Pancreas (tissue), 10 donors: Measurements from ENCODE around the gene SH3BP2. TPM values are rescaled to one million over a fixed set of nuclear protein-coding genes. Genes with fewer than 3 reads are reported as not detected.

Experiments
- ATAC-seq, 4 donors: fragments of 200-7000 bp; cut with Tn5 transposase; one replicate each; pipeline versions ENCODE4 v1.8.0 to v1.9.1; 2020; ENCODE audit warnings: mild to moderate bottlenecking in 4 of 4, moderate library complexity in 4 of 4
- DNase-seq, 6 donors: peaks; one replicate each; pipeline ENCODE4 v3.0.0-alpha.2; 2020
- FAIRE-seq: peaks from 2 replicates; lab custom pipeline; 2012; peaks lifted over from hg19 to GRCh38; lab: Jason Lieb, UNC
- H3K27ac ChIP-seq, 4 donors: fragments of 200-600 bp; sonication (generic); 1 replicate in 3 of 4; 2 replicates in 1 of 4; pipeline versions ENCODE4 v1.5.0 to v1.8.0; 2020
- H3K27me3 ChIP-seq, 4 donors: fragments of 200-600 bp; one replicate each; pipeline ENCODE4 v1.8.0; 2021
- H3K36me3 ChIP-seq, 3 donors: fragments of 200-600 bp; sonication (generic) in 1 of 3; one replicate each; pipeline versions ENCODE4 v1.5.0 to v1.8.0; 2020 to 2021
- H3K4me1 ChIP-seq, 3 donors: fragments of 200-600 bp; one replicate each; pipeline ENCODE4 v1.8.0; 2021
- H3K4me3 ChIP-seq, 4 donors: fragments of 200-600 bp; sonication (generic) in 2 of 4; one replicate each; pipeline versions ENCODE4 v1.5.0 to v1.8.0; 2020 to 2021
- H3K9me3 ChIP-seq, 4 donors: fragments of 200-600 bp; one replicate each; pipeline ENCODE4 v1.8.0; 2021
- CTCF ChIP-seq, 4 donors: fragments of 200-600 bp; sonication (generic) in 3 of 4; IDR thresholded peaks; one replicate each; pipeline versions ENCODE4 v1.5.0 to v1.8.0; 2021; ENCODE audit warnings: antibody characterized with exemption in 4 of 4
- WGBS, 2 donors: extraction: QIAGEN DNeasy Blood & Tissue Kit; methylation state at CpG; one replicate each; pipeline ENCODE4 v1.1.7; 2013; 5-methylcytosine and 5-hydroxymethylcytosine counted together
- intact Hi-C, 3 donors: fragments of 100-400 bp; cut with DNase I; formaldehyde crosslinking; loops; one replicate each; pipeline versions ENCODE4 v1.11.1 to v1.14.2; 2022
- polyA plus RNA-seq, 2 donors: library from polyadenylated mRNA; stranded (reverse); fragments of 200-250 nt; gene quantifications; one replicate each; pipeline ENCODE4 v1.2.3, GENCODE V29; 2013
- total RNA-seq, 6 donors: library from RNA; stranded (reverse); fragmentation: NEBNext Ultra II Directional in 4 of 6; extraction: Animal tissue kit (Norgen Biotek cat#: 25700) in 4 of 6; gene quantifications; one replicate each; pipeline versions ENCODE4 v1.2.1 to v1.2.4, GENCODE V29; 2021 to 2023
- donor health status: healthy with polysubstance abuse.
- donor health status: DM: no; HTN: no; CAD: no; lungs with moderate emphysema.
- donor health status: DM: no; HTN: no; CAD: no.
- donor health status: control.
- donor health status: control.
- donor health status: Bipolar disorder and iron deficiency.
- donor health status: DM: yes; HTN: yes; CAD: no.
- donor health status: DM: no; HTN: no; CAD: no.
- donor health status: DM: no; HTN: no; CAD: no.
- donor health status: DM: yes; HTN: yes; CAD: no.

SH3BP2 gene
- total and polyA plus RNA-seq, 8 donors, result 12.3 to 56.5 (median 27.0) TPM

GRCh38 chr4:2852481-2852921 lies 59.6 kb downstream of the SH3BP2 start:
- DNase-seq (no peak), ATAC-seq (peak in 3 of 4 donors; percentile 3 to 28 (median 15)), FAIRE-seq (no peak)
- no peak for TF ChIP-seq CTCF (IDR thresholded peaks at IDR 0.05)
- H3K36me3 ChIP-seq, result peaks cover 0 to 10% (median 0%) of the 10 kb centered on the region in 3 donors
- H3K27me3 ChIP-seq, result no peaks in the 10 kb centered on the region
- no peak overlapping the region for H3K4me3 ChIP-seq
- 29 to 34% methylated on average over 7 of the region's 7 CpGs for WGBS, 2 donors
- no peaks in the 10 kb centered on the region for H3K9me3 ChIP-seq
- H3K27ac ChIP-seq, result peak overlapping the region in 1 of 4 donors; percentile 47
- H3K4me1 ChIP-seq, result peaks cover 36 to 54% (median 42%) of the 10 kb centered on the region in 3 donors
- intact Hi-C loops, result no loop called here

DNA sequence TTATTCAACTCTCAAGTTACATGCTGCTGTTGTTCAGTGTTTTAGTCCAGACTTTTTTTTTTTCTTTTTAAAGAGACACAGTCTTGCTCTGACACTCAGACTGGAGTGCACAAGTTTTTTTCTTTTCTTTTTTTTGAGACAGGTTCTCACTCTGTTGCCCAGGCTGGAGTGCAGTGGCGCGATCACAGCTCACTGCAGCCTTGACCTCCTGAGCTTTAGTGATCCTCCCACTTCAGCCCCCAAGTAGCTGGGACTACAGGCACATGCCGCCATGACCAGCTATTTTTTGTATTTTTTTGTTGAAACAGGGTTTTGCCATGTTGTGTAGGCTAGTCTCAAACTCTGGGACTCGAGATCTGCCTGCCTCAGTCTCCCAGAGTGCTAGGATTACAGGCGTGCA lies 62.7 kb downstream of the SH3BP2 start:
- TF ChIP-seq CTCF (IDR thresholded peaks at IDR 0.05), result no peak
- no peaks in the 10 kb centered on the region for H3K9me3 ChIP-seq
- ATAC-seq (no peak), DNase-seq (no peak), FAIRE-seq (no peak)
- H3K27me3 ChIP-seq, result no peaks in the 10 kb centered on the region
- H3K27ac ChIP-seq, result no peak overlapping the region
- peaks cover 20 to 50% (median 45%) of the 10 kb centered on the region in 3 donors for H3K4me1 ChIP-seq
- intact Hi-C loops, result no loop called here
- 64 to 72% methylated on average over 5 of the region's 5 CpGs for WGBS, 2 donors
- no peak overlapping the region for H3K4me3 ChIP-seq
- peaks cover 0 to 10% (median 0%) of the 10 kb centered on the region in 3 donors for H3K36me3 ChIP-seq

- H3K27ac ChIP-seq, result no peak overlapping the region
- ATAC-seq (no peak), DNase-seq (no peak), FAIRE-seq (no peak)
- no peak overlapping the region for H3K4me3 ChIP-seq
- no peaks in the 10 kb centered on the region for H3K27me3 ChIP-seq
- peaks cover 0 to 10% (median 0%) of the 10 kb centered on the region in 3 donors for H3K36me3 ChIP-seq
- H3K9me3 ChIP-seq, result no peaks in the 10 kb centered on the region
- TF ChIP-seq CTCF (IDR thresholded peaks at IDR 0.05), result no peak
- H3K4me1 ChIP-seq, result peaks cover 17 to 56% (median 49%) of the 10 kb centered on the region in 3 donors
- intact Hi-C loops, result no loop called here
- WGBS, 2 donors, result 93 to 94% methylated on average over 3 of the region's 3 CpGs
Measured at GRCh38 chr4:2856266-2856665, 63.4 kb downstream of the SH3BP2 start.

DNA sequence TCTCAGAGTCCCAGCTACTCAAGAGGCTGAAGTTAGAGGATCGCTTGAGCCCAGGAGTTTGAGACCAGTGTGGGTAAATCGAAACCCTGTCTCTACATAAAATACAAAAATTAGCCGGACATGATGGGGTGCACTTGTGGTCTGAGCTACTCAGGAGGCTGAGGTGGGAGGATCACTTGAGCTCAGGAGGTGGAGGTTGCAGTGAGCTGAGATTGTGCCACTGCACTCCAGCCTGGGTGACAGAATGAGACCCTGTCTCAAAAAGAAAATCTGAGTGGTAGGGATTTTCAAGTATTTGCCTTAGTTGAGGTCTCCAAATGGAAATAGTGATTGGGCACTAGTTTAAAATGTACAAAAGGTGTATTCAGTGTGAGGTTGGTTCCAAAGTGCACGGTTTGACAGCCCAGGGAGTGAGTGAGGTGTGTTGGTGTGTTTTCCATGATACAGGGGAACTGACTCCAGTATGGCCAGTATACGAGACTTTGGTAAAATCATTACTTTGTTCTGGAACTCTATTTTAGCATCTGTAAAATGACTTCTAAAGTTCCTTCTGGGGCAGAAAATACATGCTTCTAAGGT lies 64.6 kb downstream of the SH3BP2 start:
- Histone ChIP-seq H3K36me3 (peaks cover 0 to 10% (median 0%) of the 10 kb centered on the region in 3 donors), H3K27me3 (no peaks in the 10 kb centered on the region), H3K27ac (no peak overlapping the region), H3K9me3 (no peaks in the 10 kb centered on the region), H3K4me1 (peaks cover 21 to 59% (median 53%) of the 10 kb centered on the region in 3 donors), H3K4me3 (no peak overlapping the region)
- intact Hi-C loops, result no loop called here
- TF ChIP-seq CTCF (IDR thresholded peaks at IDR 0.05), result no peak
- DNase-seq (no peak), ATAC-seq (no peak), FAIRE-seq (no peak)
- WGBS, 2 donors, result 91 to 95% methylated on average over 5 of the region's 5 CpGs
